NCI-H1930 (cell line): ENCODE data around the gene PAXX.
"Not testable (repeated sequence)": the region's sequence is repeated elsewhere in the genome, so short reads cannot be mapped to it uniquely, and the experiment has no call there.

Experiments
- DNase-seq, 2 experiments: peaks; one replicate each; lab custom pipeline; 2025; lab: John Stamatoyannopoulos, UW

Gene PAXX

GRCh38 chr9:137002646-137003041, 10.4 kb downstream of the PAXX start:
- DNase-seq, result no peak

GRCh38 chr9:137004285-137004684, 12.1 kb downstream of the PAXX start:
- DNase-seq, result not testable (repeated sequence)

DNA sequence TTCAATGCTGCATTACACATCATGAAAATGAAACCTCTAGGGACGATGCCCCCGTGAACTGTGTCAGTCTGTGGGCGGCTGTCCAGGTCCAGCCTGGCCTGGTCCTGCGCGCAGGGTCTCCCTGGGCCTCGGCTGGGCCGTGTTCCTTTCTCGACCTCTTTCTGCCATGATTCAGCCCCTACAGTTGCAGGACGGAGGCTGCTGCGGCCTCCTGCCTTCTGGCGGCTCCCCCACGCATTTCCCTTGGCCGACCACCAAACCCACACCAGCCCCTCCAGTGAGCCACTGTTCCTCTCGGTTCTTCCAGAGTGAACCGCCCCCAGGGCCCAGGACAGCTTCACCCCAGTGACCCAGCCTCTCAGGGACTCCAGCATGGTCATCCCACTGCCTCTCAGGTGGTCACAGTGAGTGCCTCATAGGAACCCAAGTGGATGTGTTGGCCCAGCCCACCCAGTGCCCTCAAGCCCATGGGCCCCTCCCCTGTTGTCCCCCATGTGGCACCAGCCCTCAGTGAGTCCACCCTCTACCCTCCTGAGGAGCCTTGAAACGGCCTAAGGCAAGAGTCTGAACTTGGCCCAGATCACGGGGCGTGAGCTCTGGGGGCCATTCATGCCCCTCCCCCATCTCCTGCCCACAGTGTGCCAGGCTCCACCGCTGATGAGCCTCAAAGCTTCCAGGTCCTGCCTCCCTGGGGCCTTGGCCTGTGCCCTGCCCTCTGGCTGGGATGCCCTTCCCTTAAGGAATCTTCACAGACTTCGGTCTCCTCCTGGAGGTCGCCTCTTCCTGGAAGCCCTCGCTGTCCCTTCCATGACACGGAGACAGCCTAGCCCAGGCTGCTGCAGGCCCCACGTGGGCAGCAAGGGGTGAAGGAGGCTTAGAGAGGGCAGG, 14.1 kb downstream of the PAXX start:
- DNase-seq, result no peak

- no peak for DNase-seq
Measured at GRCh38 chr9:137007108-137007815, 15.0 kb downstream of the PAXX start.

- DNase-seq, result no peak
Measured at GRCh38 chr9:137007816-137008270, 15.6 kb downstream of the PAXX start.

DNA sequence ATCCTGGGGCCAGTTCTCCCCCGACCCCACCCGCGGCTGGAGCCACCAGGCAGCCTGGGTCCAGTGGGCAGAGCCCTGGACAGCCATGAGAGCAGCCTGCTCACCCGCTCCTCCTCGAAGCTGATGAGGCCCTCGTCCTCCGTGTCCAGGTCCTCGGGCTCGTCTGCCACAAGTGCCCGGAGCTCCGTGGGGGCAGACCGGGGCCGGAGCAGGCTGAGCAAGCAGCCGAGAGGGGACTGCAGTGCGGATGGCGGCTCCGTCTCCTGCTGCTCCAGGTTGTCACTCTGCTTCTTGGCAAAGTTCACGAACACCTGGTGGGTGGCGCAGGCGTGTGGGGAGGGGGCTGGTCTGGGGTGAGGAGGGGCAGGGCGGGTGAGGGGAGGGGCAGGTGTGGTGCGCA, 16.1 kb downstream of the PAXX start:
- no peak for DNase-seq

DNA sequence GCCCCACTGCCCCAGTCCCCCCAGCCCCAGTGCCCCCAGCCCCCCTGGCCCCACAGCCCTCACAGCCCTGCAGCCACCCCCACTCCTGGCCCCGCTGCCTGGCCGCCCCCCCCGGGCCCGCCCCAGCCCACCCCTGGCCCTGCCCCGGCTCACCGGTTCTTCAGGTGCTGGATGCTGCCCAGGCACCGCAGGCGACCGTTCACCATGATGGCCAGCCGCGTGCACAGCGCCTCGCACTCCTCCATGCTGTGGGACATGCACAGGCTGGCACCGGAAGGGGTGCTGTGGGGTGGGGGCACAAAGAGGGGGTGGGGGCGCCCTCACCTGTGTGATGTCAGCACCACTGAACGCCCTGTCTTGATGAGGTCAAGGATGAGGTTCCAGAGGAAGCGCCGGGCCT, 17.0 kb downstream of the PAXX start:
- no peak for DNase-seq

GRCh38 chr9:137009938-137010732, 17.9 kb downstream of the PAXX start:
- no peak for DNase-seq

- DNase-seq, result no peak
Measured at GRCh38 chr9:137011156-137011555, 18.9 kb downstream of the PAXX start.

DNA sequence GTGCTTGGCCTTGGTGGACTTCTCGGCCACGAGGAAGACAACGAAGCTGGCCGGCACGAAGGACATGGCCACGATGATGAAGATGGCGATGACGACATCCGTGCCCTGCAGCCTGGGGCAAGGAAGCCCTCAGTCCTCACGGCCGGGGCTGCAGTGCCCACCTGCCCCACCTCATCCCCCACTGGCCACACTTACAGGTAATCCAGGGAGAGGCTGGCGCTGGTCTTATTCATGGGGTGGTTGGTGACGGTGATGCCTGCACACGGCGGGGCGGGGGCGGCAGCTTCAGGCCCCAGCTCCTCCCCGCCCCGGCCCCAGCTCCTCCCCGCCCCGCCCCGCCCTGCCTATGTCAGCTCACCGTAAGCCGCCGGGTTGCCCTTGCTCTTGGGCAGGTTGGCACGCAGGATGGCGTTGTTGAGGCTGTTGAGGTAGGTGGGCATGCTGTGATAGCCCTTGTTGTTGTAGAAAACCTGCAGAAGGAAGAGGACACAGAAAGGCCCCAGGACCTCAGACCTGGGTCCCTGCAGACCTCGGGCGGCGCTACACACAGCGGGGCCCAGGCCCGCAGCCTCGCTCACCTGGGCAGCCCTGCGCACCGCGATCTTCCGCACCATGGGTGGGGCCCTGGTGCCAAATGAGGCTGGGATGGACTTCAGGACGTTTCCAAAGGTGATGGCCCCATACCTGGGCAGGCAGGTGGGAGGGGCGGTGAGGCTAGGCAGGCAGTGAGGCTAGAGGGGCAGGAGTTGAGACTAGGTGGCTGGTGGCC, 19.9 kb downstream of the PAXX start:
- no peak for DNase-seq

DNA sequence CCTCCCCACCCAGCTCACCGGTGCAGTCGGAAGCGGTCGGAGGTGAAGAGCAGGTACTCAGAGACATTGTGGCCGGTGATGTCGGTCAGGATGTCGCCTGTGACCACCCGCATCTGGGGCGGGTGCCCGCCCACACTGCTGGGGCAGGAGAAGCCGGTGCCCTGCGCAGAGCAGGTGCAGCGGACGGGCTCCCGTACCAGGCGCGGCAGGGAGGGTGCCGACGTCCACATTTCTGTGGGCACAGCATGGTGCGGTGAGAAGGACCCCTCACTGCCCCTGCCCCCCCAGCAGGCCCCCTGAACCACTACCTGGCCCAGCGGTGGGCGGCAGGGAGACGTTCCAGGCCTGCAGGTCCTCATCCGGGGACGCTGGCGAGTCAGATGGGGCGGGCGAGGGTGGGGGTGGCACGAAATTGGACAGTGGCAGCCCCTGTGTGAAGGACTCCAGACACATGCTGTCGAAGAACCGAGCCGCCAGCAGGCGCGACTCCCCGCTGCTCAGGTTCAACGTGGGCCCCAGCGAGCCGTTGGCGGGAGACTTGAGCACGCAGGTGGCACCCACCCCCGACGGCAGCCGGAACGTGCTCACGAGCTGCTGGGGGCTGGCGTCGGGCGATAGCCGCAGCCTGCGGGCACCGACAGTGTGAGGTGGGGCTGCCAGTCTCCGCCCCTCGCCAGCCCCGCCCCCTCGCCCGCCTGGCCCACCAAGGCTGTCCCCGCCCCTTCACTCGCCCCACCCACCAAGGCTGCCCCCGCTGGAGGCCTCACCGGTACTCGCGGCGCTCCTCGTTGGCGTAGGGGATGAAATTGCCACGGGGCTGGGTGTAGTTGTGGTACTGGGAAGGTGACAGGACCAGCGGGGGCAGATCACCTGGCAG, 20.7 kb downstream of the PAXX start:
- no peak for DNase-seq

DNA sequence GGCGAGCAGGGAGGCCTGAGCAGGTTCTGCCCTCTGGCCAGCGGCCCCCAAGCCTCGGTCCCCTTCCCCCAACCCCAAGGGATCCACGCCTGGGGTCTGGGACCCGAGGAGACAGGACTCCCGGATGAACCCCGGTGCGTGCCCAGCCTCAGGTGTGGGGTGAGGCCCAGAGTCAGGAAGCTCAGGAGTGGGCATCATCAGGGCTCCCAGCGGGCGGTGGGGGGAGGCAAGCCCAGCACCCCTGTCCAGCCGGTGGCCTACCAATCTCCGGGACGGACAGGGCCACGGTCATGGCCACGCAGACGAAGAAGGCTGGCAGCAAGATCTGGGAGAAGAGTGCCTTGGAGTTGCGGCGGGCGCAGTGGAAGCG, 21.3 kb downstream of the PAXX start:
- no peak for DNase-seq

- DNase-seq, result no peak
Measured at GRCh38 chr9:137014166-137014565, 21.9 kb downstream of the PAXX start.

DNA sequence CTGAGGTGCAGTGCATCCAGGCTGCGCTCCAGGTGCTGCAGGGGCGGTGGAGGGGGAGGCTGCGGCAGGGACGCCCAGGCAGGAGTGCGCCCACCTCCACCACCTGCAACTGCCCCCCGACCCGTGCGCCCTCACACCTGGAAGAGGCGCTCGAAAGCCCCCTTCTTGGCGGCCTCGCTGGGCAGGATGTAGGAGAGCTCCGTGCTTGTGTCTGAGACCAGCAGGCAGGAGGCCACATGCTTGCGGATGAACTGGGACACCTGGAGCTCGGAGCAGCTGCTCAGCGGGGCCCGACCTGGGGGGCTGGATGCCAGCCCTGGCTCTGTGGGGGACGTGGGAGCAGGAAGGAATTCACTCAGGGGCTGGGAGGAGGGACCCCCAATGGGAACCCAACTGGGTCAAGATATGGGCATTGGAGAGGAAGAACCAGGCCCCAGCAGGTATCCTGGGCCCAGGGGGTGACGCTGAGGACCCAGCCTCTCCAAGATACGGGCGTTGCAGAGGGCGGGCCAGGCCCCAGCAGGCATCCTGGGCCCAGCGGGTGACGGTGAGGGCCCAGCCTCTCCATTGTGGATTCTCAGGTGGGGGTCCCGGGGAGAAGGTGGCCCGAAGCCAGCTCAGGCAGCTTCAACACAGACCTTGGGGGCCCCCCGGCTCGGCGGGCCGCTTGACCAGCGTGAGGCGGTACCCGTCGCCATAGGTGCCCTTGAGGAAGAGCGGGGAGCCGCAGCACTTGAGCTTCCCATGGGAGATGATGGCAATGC, 22.7 kb downstream of the PAXX start:
- DNase-seq, result no peak

DNA sequence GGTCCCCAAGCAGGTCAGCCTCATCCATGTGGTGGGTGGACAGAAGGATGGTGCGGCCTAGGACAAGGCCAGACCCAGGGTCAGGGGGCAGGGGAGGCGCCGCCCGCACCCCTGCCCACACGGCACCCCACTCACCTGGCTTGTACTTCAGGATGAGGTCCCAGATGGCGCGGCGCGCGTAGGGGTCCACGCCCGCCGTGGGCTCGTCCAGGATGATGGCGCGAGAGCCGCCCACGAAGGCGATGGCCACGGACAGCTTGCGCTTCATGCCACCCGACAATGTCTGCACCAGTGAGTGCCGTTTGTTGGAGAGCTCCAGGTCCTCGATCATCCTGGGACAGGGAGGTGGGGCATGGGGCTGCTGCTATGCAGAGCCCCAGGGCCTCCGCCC, 23.3 kb downstream of the PAXX start:
- DNase-seq, result no peak

- no peak for DNase-seq
Measured at GRCh38 chr9:137015976-137016375, 23.8 kb downstream of the PAXX start.

DNA sequence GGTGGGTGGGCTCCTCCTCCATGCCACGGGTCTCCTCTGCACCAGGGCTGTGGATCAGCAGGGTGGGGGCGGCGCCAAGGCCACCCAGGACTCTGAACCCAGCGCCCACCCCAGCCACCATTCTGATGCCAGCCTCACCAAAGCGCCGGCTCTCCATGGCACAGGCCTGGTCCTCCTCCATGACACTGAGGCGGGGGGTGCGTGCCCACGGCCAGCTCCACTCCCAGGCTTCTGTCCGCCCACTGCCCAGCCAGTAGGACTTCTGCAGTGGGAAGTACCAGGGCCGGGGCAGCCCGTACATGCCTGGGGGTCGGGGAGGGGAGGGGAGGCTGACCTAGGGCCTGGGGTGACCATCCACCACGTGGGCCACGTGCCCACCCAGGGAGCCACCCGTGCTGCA, 24.2 kb downstream of the PAXX start:
- no peak for DNase-seq

DNA sequence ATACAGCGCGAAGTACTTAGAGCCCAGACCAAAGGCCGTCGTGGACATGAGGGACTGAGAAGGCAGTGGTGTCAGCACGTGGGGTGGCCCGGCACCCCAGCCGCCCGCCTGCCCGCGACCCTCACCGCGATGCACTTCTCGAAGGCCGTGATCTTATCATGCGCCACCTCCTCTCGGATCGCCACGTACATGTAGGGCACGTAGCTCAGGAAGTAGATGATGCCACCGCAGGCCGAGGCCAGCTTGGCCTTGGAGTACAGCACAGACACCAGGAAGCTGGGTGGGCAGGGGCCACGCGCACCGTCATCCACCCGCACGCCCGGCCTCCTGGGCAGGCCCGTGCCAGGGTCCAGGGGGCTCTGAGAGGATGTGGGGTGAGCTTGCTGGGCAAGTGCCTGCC, 24.8 kb downstream of the PAXX start:
- no peak for DNase-seq

DNA sequence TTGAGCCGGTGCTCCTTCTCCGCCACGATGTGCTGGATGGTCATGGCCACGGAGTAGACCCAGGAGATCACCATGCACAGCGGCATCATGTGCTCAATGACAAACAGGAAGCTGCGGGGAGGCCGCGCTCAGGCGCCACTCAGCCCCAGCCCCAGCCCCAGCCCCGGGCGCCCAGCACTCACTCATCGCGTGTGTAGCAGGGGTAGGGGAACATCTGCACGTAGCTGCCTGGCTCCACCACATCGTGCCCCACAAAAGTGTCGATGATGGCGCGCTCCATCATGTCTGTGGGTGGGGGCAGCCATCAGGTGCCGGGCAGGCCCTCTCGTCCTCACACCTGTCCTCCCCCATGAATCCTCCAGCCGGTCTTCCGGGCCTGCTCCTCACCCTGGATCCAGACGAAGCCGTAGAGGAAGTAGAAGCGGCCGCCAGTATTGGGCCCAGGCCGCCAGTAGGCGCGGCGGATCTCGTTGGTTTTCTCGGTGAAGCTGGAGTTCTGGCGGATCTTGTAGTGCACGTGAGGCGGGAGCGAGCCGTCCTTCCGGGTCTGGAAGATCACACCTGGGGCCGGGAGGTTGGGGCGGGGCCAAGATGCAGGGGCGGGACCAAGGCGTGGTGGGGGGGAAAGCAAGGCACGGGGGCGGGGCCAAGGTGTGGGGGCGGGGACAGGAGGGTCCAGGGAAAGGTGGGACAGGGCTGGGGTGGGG, 25.7 kb downstream of the PAXX start:
- DNase-seq, result no peak
